HG03066 (cell line): ENCODE measurements around the gene TMEM212.

ENCODE experiments used
- ATAC-seq: cut with Tn5 transposase; IDR thresholded peaks from one replicate; pipeline ENCODE4 v1.9.1; 2021; ENCODE audit warnings: low read depth; ENCODE audit not compliant: unreplicated experiment

Gene TMEM212

DNA sequence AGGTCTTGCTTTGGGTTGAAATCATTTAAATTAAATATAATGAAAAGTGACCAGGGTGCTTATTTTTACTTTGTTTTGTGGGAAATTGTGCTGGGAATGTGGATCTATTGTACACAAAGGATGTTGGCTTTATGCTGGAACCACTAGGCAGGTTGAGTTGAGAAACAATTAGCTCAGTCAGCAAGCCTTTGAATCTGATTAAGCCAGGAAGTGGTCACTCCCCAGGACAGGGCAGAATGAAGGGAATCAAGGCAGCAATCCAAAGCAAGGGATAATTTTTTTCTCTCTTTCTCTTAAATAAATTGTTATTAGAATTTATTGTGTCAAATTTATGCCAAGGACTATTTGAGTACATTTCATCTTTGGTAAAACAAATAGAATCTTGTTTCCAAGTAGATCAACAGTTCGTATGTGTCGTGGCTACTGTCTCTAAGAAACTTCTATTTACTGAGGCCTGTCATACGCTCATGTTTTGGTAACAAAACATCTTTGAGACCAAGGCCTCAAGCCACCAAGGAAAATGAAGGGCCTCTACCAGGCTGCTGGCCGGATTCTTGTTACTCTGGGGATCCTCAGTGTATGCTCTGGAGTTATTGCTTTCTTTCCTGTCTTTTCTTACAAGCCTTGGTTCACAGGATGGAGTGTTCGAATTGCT lies at the start of gene TMEM212:
Gene TMEM212 (plus strand): TSS at position 486 of the 655 bp plus-strand sequence. CDS start 35 bp downstream, at position 521.
- no peak for ATAC-seq

DNA sequence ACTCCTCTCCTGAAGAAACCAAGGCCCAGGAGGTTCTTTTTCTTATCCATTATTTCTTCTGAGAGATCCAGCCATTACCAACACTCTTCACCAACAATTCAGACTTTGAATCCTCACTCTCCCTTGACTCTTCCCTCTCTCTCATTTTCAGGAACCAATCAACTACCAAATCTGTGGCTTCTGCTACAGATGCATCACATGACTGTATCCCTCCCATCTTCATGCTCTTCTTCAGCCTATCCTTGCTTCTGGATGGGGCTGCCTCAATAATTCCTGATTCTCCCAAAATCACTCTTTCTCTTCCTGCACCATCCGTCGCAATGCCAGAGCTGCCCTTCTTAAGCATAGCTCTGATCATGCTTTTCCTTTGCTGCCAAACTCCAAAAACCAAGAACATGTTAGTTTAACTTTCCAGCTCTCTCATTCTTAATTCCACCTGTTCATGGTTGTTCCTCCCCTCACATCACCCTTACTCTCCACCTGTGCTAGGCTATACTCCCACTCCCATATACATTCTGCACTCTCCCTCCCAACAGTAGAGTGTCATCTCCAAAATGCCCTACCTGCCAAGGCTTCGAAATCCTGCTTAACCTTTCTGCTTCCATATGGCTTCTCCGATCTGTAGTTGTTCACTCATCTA lies 46.4 kb upstream of the TMEM212 start:
- no peak for ATAC-seq

DNA sequence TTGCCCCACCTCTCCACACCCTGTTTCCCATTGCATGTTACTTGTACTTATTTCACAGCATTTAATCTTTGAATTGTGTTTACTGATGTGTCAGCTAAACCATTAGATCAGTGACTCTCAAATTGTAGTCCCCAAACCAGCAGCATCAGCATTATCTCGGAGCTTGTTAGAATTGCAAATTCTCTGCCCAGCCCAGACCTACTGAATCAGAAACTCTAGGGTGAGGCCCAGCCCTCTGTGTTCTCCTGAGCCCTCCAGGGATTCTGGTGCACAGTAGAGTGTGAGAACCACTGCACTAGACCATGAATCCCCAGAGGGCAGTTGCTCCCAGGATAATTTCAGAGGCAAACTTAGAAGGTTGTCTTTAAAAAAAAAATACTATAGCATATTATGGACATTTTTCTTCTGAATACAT lies 45.9 kb upstream of the TMEM212 start:
- no peak for ATAC-seq

DNA sequence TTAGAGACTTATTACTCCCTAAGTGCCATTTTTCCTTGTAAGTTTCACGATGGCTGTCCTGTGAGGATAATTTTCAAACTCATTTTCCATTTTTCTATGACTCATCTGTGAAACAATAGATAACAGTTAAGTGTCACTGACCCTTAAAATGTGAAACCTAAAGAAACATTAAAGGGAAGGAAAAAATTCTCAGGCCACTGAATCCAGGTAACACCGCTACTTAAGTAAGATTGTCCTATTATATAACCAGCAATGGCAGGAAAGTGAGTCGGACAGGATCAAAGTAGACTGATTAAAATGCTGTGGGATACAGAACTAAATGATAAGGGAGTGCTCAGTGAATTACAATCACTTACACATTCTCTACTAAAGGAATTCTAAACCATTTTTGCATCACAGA lies 45.3 kb upstream of the TMEM212 start:
- no peak for ATAC-seq

DNA sequence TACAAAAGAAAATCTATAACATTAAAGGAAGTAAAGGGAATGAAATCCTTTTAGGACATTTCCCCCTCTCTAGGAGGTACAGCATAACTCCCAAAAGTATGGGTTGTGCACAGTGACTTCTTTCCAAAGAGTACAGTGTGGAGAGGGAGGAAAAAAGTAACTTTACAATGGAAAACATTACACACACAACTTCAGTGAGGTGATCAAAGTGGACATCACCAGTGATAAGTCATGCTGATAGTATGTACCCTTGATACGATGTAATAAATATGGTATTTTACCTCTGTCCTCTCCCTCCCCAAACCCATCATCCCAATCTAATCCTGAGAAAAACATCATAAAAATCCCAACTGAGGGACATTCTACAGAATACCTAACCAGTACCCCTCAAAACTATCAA lies 43.6 kb upstream of the TMEM212 start:
- ATAC-seq: no peak

DNA sequence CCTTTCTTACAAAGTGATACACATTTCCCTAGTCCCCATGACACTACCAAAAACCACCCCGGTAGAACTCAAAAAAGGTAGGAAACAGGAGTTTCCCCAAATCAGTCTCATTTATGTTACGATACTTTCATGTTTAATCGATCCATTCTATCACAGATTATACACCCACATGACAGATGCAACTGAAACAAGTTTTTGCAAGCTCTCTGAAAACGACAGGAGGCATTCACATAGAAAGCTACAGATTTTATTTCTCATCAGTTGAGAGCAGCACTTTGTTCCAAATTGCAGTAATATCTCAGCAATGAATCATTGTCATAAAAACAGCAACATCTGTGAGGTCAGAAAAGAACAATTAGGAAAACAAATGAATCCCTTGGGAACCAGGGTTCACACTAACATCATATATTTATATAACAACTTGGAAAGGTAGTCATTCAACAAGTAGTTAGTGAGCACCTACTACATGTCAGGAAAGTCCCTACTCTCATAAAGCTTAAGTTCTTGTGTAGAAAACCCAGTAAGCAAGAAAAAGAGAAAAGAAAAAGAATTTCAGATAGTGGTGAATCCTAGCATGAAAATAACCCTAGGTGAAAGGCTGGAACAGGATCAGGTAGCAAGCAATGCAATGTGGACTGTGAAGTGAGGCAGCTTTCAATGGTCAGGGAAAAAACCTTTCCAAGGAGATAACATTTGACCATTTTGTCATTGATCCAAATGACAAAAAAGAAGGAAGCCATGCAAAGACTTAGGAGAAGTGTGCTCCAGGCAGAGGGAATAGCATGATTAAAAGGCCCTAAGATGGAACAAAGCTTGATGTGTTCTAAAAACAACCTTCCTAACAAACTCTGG lies 41.2 kb upstream of the TMEM212 start:
- ATAC-seq: no peak

DNA sequence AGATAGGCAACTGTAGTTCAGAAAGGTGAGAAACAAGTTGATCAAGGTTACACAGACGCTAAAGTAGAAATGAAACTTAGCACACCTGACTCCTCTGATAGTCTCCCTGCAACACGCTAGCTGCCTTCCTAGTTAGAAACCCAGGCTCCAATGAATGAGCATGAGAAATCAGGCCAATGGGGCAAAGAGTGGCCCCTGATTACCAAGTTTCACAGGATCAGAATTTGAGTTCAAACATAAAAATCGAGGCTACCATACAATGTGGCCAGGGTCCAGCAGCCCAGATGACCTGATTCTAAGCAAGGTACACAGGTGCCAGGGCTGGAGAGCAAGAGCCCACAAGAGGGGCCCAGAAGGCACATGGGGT lies 40.6 kb upstream of the TMEM212 start:
- ATAC-seq: no peak

DNA sequence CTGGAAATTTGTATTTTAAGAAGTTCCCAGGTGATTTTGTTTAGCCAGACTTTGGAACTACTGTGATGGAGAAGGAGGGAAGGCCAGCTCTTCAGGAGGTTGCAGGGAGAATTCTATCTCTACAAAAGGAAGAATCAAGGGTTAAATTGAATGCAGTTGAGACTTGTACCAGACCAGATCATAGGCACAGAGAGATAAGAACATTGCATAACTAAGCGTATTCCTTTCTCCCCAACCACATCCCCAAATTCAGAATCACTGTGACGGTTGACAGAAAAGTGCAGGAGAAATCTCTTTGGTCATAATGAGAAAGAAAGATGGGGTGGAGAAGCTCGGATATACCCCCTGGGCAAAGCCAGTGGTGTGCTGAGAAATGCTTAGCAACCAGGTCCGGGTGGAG lies 40.1 kb upstream of the TMEM212 start:
- no peak for ATAC-seq

DNA sequence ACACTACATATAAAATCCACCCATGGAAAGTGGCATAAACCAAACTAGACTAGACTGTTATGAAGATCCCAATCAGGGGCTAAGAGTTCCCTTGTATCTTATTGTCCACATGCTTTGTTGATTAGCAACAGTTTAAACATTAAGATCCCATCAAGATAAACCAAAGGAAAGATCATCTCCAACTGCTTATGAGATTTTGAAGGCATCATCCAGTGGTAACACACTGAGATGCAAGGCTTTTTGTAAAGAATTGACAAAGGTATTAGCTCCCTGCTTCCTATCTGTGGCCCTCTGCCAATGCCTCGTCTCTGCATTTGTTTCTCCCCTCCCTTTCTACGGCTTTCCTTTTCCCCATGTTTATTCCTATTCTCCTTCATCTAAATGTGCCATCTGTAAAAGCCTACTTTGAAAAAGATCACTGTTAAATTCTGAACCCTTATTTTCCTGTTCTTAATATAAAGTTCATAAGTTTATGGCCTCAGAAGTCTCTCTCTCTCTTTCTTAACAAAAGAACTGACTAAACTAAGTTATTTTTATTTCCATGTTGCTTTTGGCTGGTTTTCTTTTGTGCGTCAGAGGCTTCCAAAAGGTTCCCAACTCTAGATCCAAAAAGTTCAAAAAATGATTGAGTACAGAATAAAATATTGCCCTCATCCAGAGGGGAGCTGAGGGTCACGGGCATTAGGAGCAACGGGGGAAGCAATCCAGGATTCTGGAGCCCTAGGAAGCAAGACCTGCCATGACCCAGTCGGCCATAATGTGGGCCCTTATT lies 38.3 kb upstream of the TMEM212 start:
- no peak for ATAC-seq

DNA sequence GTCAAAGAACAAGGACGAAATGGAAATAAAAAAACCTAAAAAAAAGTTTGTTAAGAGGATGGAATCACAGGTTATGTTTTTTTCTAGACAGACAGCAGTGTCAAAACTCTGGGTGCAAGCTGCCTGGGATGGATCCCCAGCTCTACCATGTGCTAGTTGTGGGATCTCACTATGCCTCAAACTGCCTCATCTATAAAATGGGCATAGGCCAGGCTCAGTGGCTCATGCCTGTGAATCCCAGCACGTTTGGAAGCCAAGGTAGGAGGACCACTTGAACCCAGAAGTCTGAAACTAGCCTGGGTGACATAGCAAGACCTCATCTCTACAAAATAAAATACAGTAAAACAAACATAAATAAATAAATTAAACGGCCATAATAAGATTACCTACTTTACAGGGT lies 37.5 kb upstream of the TMEM212 start:
- ATAC-seq: no peak

DNA sequence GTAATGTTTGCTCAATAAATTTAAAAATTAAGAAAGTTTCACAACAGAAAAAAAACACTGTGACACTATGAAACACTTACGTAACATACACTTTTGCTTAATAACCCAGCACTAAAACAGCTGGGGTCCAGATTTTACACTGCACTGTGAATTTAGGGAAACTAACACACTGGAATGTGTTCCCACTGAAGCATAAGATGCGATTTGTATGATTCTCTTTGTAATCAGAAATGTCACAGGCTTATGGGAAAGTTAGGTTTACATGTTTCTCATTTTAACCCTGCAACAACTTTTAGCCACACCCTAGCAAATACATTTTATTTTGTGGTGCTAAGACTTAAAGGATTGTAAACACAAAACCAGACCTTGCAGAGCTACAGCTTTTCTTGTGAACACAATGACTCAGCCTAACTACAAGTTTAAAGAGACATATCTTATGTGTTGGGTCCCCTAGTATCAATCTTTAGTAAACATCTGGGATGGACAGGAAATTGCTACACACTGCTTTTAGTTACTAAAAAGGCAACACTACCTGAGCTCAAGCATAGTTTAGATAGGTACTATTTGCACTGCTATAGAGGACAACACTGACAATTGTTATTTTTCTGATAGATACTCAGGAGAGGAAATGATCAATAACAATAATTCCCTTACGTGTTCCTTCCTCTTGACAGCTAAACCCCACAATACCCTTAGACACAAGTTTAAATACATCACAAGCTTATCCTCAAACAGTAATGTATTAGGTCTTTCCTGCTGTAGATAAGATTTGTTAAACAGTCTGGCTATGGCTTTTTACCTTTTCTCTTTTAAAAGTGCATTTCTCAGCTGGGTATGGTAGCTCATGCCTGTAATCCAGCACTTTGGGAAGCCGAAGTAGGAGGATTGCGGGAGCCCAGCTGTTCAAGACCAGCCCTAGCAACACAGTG lies 36.7 kb upstream of the TMEM212 start:
- ATAC-seq: no peak

DNA sequence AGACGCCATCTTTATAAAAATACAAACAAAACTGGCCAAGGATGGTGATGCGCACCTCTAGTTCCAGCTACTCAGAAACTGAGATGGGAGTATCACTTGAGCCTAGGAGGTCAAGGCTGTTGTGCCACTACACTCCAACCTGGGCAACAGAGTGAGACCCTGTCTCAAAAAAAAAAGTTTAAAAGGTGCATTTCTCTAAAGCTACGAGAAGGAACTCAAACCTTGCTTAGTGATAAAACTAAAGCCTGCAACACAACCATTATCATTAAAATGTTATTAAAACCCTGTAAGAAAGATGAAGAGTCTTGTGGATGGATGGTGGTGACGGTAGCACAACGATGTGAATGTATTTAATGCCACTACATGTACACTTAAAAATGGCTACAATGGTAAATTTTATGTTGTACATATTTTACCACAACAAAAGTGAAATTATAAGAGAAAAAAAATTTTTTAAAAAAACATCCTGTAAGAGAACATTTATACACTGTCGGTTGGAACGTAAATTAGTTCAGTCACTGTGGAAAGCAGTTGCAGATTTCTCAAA lies 35.9 kb upstream of the TMEM212 start:
- ATAC-seq: no peak

DNA sequence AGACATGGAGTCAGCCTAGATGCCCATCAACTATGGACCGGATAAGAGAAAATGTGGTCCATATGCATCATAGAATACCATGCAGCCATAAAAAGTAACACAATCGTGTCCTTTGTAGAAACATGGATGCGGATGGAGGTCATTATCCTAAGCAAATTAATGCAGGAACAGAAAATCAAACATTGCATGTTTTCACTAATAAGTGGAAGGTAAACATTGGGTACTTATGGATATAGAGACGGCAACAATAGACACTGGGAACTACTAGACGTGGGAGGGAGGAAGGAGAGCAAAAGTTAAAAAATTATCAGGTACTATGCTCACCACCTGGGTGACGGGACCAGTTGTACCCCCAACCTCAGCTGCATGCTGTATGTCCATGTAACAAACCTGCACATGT lies 35.3 kb upstream of the TMEM212 start:
- no peak for ATAC-seq

DNA sequence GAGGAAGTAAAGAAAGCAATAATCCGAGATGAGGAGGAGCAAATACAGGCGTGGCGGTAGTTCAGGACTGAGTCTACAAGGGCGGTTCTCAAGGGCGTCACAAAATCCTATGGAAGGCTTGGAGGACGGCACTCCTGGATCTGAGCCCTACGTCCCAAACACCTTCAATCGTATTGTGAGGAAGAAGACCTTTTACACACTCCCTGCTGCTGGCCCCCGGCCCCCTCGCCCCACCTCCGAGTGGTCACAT lies 33.6 kb upstream of the TMEM212 start:
- ATAC-seq: peak; percentile 48

DNA sequence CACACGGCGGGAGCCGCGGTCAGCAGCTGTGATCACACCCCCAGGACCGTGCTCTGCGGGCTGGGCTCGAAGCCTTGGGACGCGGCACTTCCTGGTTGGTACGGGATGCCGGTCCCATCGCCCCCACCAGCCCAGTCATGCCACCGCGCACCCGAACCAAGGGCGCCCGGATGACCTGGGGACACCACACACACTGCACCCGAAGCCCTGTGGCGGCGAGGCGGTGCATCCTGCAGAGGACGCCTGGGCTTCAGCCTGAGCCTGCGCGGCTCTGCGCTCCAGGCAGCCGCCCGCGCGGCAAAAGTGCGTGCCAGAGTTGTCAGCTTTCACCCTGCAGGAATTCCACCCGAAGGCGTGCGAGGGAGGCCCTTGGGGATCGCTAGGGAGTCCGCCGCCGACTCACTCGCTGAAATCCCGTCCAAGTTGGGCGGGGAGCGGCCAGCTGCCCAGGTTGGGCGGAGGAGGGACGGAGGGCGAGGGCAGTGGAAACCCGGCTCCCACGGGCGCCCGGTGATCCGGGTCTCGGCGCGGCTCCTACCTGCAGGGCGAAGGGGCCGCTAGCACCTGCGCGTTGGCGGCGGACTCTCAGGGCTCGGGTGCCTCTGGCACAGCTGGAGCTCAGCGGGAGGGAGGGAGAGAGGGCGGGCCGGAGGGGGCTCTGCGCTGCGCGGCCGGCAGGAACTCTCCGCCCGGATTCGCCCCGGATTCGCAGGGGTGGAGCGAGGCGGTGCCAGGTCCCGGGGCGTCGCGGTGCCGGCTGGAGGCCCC lies 33.1 kb upstream of the TMEM212 start, which contains the start of gene PLD1:
Gene PLD1 (minus strand): TSS at position 623 of the 768 bp plus-strand sequence. CDS start 72,432 bp downstream, outside the sequence.
- peak; percentile 55 for ATAC-seq

DNA sequence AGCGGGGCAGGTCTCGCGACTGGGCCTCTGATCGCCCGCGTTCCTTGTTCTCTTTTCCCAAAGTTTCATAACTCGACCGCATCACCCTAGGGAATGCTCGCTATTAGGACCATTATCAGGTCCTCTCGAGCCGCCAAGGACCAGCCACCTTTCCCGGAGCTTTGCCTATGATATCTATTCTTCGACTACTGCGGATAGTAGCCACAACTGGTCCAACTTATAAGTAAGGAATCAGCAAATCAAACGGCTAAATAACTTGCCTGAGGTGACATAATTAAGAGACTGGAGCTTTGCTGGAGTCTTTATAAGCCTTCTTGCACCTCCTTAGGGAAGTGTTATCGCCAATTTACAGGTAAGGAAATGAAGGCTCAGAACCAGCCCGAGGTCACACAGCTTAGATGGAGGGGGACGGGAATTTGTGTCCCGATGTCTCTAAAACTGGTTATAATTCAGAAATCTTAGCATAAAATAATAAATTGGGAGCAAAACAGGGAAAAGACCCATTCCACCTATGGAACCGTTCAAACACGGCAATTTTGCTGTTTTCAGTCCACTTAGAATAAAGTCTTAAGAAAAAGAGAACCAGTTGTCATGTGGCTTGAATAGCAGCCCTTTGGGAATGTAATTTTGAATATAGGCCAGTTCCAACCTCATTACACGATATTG lies 32.4 kb upstream of the TMEM212 start:
- no peak for ATAC-seq

DNA sequence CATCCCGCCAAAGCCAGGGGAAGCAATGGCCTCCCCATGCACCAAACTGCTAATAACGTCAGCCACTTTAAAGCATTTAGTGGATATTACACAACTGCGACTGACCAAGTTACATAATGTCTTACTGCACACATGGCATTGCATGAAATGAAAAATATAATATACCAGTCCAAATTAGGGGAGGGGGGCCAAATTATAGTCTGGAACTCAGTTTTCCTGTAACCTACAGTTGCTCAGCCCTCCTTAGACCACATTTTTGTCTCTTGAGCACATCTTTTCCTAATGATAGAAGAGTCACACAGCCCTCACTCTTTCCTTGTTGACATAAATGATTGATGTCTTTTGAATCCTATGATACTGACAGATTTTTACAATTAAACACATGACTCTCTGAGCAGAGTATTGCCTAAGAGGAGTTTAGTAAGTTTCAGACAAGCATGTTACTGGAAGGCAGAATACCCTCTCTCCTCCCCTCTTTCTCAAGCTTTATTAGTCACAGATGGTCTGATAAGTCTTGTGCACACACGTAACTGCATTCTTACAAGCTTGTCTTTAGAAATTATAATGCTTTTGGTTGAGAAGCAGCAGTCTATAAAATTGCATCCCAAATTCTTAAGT lies 31.7 kb upstream of the TMEM212 start:
- no peak for ATAC-seq

DNA sequence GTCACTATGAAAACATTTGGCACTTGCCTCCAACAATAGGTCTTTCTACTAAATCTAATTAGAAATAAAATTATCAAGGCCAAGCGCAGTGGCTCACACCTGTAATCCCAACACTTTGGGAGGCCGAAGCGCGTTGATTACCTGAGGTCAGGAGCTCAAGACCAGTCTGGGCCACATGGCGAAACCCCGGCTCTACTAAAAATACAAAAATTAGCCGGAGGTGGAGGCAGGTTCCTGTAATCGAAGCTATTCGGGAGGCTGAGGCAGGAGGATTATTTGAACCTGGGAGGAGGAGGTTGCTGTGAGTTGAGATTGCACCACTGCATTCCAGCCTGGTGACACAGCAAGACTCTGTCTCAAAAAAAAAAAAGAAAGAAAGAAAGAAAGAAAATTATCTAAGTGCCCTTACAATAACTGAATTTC lies 31.2 kb upstream of the TMEM212 start:
- ATAC-seq: no peak
